Measurements from ENCODE around the gene TRAF3.
"Not testable (repeated sequence)": the region's sequence is repeated elsewhere in the genome, so short reads cannot be mapped to it uniquely, and the experiment has no call there.

TRAF3 gene

GRCh38 chr14:102923925-102924486 lies 146.8 kb downstream of the TRAF3 start:
- DNase-seq (ENCODE audit: low read depth): no peak

DNA sequence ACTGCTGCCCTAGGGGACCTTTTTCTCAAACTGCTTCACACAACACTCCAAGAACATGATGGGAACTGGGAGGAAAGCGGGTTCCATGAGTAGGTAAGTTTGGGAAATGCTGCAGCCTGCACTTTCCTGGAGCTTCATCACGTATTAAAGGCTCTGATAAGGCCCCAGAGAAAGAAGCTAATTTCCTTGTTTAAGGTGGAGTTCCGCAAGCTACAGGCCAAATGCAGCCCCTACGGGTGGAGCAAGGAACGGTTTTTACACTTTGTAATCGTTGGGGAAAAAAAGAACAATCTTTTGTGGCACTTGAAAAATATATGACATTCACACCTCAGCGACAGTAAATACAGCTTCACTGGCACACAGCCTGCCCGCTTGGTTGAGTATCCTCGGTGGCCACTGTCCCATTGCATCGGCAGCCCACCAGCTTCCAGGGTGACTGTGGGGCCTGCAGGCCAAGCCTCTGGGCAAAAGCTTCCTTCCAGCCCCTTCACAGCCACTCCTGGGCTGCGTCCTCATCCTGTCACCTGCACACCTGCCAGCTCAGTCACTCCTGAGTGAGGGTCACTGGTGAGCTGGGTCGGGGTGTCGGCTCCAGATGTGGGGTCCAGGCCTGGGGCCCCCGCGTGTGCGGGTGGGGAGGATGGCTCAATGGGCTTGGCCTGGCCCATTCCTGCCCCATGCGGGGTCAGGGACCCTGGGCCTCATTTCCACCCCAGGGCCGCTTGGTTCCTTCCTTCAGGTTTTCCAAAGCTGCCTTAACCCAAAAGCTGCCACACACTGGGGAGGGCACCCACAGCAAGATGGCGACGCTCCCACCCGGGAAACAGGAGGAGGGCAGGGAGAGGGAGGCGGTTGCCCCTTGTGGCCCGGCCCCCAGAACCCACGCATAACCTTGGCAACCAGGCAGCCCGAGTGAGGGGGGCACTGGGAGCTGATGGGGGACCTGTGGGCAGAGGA lies 147.7 kb downstream of the TRAF3 start:
- DNase-seq (ENCODE audit: low read depth): no peak

DNA sequence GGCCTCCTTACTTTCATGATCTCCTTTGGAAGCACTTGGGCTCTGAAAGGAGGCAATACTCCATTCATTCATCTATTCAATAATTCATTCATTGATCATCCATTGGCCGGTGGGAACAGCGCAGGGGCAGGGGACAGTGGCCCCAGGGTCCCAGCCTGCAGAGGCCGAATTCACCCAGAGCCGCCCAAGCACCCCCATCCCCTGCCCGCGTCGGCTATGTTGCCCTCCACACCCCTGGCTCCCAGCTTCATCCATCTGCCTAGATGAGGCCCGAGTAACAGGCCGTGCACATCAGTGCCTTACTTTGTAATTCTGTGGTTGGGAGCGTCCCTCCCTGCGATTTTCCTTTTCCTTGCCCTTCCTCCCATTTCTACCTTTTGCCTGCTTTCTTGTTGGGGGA lies 148.4 kb downstream of the TRAF3 start:
- no peak for DNase-seq (ENCODE audit: low read depth)

- DNase-seq (ENCODE audit: low read depth): no peak
These were observed 148.9 kb downstream of the TRAF3 start for GRCh38 chr14:102926104-102926503.

DNA sequence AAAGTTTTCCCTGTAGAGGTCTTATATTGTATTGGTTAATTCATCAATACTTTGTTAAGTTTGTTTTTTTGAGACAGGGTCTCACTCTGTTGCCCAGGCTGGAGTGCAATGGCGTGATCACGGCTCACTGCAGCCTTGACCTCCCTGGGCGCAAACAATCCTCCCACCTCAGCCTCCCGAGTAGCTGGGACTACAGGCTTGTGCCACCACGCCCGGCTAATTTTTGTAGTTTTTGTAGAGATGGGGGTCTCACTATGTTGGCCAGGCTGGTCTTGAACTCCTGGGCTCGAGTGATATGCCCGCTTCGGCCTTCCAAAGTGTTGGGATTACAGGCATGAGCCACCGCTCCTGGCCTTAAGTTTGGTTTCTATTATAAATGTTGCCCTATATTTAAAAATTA lies 149.6 kb downstream of the TRAF3 start:
- DNase-seq (ENCODE audit: low read depth): not testable (repeated sequence)

GRCh38 chr14:102927346-102927877 lies 150.2 kb downstream of the TRAF3 start:
- no peak for DNase-seq (ENCODE audit: low read depth)

GRCh38 chr14:102927878-102928411 lies 150.7 kb downstream of the TRAF3 start:
- no peak for DNase-seq (ENCODE audit: low read depth)

DNA sequence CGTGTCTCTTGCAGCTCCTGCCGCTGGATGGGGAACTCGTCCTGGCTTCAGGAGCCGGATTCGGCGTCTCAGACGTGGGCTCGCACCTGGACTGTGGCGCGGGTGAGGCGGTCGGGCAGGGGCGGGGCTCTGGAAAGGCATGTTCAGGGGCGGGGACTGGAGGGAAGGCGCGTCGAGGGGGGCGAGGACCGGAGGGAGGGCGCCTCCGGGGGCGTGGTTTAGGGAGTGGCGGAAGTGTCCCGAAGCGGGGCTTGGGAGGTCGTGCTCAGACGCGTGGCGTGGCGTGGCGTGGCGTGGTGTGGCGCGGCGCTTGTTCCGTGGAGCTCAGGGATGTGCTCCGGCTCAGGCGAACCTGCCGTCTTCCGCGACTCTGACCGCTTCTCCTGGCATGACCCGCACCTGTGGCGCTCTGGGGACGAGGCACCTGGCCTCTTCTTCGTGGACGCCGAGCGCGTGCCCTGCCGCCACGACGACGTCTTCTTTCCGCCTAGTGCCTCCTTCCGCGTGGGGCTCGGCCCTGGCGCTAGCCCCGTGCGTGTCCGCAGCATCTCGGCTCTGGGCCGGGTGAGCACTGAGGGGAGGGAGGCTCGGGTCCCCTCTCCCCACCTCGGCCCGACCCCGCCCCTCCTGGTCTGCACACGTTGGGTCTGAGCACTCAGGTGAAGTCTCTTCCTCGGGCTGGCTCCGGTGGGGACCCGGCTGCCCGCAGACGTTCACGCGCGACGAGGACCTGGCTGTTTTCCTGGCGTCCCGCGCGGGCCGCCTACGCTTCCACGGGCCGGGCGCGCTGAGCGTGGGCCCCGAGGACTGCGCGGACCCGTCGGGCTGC lies 151.4 kb downstream of the TRAF3 start:
- no peak for DNase-seq (ENCODE audit: low read depth)

DNA sequence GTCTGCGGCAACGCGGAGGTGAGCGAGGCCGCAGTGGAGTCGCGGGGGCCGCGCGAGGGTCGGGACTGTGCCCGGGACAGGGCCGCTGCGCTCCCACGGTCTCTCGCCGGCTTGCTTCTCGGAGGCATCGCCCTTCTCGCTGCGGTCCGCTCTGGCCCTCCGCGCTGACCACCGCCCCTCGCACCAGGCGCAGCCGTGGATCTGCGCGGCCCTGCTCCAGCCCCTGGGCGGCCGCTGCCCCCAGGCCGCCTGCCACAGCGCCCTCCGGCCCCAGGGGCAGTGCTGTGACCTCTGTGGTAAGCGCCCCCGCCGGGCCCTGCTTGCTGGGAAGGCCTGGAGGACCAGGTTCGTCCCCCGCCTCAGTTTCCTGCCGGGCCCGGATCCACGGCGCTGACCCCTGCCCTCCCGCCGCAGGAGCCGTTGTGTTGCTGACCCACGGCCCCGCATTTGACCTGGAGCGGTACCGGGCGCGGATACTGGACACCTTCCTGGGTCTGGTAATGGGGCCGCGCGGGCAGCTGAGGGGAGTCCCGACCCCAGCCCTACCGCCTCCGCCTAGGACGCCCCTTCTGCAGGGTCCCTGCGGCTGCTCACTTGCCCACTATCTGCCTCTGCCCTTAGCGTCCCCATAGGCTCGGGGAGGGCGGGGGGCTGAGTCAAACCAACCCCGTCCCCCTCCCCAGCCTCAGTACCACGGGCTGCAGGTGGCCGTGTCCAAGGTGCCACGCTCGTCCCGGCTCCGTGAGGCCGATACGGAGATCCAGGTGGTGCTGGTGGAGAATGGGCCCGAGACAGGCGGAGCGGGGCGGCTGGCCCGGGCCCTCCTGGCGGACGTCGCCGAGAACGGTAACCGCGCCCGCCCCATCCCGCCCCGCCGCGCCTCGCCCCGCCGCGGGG lies 152.2 kb downstream of the TRAF3 start:
- DNase-seq (ENCODE audit: low read depth): no peak

DNA sequence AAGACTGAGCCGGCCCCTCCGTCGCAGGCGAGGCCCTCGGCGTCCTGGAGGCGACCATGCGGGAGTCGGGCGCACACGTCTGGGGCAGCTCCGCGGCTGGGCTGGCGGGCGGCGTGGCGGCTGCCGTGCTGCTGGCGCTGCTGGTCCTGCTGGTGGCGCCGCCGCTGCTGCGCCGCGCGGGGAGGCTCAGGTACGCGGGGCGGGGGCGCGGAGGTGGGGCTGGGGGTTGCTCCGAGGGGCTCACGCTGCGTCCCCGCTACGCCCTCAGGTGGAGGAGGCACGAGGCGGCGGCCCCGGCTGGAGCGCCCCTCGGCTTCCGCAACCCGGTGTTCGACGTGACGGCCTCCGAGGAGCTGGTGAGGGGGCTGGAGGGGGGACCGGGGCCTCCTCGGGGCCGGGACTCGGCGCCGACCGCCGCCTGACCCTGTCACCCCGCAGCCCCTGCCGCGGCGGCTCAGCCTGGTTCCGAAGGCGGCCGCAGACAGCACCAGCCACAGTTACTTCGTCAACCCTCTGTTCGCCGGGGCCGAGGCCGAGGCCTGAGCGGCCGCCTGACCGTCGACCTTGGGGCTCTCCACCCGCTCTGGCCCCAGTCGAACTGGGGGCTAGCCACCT lies 153.0 kb downstream of the TRAF3 start:
- DNase-seq (ENCODE audit: low read depth): no peak

DNA sequence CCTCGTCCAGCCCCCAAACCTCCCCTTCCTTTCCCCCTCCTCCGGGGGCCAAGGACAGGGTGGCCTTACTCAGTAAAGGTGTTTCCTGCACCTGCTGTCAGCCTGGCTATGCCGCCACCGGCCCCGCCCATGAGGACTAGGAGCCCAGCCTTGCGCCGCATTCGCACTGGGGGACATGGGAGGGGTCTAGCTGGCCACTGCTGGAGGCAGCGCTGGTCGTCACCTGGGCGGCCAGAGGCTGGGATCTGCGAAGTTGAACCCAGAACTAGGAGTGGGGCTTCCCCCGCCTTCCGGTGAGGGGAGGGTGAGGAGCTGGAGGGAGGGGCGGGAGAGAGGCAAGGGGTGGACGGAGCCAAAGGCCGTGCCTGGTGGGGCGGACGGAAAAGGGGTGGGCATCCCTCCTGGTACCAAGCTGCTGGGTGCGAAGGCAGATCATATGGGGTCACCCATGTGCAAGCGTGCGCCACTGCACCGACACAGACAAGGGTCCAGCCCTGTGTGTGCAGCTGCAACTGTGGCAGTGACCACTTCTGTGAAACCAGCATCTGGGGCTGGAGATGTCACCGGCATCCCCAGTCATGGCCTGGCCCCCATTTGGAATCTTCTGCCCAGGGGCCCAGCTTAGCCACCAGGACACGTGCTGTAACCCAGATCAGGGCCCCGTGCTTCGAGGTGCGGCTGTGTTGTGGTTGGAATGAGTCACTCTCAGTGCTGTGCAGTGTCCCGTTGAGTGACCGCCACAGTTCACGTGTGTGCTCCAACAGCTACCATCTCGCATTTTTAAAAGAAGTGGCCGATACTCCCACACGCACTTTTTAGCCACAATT lies 153.7 kb downstream of the TRAF3 start:
- DNase-seq (ENCODE audit: low read depth): no peak

- DNase-seq (ENCODE audit: low read depth): no peak
These were observed 154.5 kb downstream of the TRAF3 start for GRCh38 chr14:102931580-102932285.

DNA sequence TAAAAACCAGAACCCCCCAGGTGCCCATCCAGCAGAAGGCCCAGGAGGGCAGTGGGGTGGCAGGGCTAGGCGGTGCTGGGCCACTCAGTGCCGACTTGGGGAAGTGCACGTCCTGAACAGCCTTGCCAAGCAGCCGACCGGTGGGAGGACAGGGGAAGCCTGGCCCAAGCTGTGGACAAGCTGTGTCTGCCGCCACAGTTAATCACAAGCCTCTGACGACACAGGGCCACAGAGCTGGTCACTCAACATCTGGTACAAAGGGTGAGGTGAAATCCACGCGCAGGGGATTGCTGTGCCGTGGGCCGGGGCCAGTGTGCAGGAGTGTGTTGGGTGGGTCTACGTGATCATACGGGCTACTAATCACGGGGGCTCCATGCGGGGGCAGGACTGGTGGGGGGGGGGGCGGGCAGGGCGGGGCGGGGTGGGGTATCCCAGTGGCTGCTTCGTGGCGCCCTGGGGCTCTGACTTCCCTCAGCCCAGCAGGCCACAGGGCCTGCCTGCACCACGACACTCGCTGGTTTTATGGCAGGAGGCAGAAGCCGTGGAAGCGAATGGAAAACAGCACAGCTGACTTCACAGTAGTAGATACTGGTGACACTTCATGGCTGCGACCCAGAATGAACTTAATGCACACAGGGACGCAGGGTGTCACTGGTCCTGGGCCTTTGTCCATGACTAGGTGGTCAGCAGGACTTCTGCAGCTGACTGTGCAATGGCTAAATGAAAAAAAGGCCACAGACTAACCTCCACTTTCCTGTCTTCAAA lies 155.4 kb downstream of the TRAF3 start:
- no peak for DNase-seq (ENCODE audit: low read depth)

DNA sequence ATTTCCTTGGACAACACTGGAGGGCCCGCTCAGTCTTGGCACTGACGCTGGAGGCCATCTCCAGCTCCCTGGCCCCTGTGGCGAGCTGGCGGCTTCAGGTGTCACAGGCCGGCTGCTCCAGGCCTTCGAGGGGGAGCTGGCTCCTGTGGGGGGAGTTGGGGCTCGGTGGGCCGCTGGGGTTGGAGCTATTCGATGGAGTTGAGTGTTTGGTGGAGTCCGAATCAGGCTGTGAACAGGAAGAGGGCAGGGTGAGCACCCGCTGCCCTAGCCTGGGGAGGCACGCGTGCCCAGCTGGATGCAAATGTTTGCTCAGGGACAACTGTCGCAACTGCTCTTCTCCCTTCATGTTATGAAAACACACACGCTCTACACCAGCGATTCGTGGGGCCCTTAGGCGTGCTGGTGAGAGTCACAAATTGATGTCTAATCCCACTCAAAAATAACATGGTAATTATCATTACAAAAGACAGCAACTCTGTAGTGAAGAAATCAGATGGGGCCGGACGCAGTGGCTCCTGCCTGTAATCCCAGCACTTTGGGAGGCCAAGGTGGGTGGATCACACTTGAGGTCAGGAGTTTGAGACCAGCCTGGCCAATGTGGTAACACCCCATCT lies 156.5 kb downstream of the TRAF3 start:
- DNase-seq (ENCODE audit: low read depth): no peak

DNA sequence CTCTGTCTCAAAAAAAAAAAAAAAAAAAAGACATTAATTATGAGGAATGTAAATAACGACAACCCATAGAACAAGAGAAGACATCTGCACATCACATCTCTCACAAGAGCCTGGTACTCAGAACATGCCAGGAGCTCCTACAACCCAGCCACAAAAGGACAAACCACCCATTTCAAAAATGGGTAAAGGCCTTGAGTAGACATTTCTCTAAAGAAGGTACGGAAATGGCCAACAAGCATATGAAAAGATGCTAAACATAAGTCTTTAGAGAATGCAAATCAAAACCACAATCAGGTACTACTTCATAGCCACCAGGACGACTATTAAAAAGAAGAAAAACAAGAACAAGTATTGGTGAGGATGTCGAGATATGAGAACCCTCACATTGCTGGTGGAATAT lies 158.5 kb downstream of the TRAF3 start:
- no peak for DNase-seq (ENCODE audit: low read depth)

GRCh38 chr14:102937331-102938175 lies 160.3 kb downstream of the TRAF3 start:
- no peak for DNase-seq (ENCODE audit: low read depth)

- DNase-seq (ENCODE audit: low read depth): no peak
These were observed 160.9 kb downstream of the TRAF3 start for GRCh38 chr14:102938191-102938590.
